Activated CD4-positive, alpha-beta T cell treated with anti-CD3 and anti-CD28 coated beads, Interleukin-2, Interleukin-4, amounts not matched to agents 100 ng/mL and 50 ng/mL, durations not matched to agents 16 hours and 8 hours (primary cell): ENCODE measurements around the gene DNAH3.
"Not testable (repeated sequence)": the region's sequence is repeated elsewhere in the genome, so short reads cannot be mapped to it uniquely, and the experiment has no call there.

Source experiments
- DNase-seq: peaks from one replicate; pipeline ENCODE4 v3.0.0-alpha.2; 2020; ENCODE audit warnings: low spot score

DNAH3 gene

DNA sequence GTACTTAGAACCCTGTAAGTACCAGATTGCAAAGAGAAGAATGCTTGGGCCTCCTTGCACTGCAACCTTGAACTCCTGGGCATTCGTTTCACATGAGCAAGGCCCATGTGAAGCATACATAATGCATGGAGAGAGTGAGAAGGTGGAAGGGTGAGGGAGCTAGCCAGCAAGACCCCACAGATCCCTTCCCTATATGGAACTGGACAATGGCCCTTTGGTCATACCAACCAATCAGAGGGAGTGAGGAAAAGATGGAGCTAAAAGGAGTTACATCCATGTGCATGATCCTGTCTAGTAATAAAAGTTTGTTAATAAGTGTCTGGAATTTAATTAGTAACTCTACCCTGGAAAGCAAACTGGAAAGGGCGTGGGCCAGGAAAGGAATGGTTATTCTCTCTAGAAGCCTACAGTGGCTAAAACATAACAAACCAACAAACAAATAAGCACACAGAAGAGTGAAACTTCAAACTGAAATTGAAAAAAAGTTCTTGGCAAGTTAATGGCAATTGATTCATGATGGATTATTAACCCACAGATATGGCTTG, 29.6 kb downstream of the DNAH3 start:
- DNase-seq: no peak

DNA sequence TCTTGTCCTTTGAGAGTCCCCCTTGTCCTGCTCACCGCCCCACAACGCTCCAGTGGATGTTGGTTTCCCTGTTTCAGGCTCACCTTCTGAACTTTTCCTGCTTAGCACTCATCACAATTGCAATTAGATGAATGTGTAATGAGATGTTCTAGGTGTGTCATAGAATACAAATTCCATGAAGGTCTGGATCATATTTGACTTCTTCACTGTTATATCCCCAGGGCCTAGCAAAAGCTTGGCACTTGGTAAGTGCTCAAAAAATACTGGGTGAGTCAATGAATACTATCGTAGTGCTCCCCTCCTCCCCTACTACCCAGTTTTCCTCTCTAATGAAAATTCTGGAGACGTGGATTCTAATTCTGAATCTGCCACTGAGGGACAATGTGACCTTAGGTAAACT, 33.1 kb downstream of the DNAH3 start:
- no peak for DNase-seq

DNA sequence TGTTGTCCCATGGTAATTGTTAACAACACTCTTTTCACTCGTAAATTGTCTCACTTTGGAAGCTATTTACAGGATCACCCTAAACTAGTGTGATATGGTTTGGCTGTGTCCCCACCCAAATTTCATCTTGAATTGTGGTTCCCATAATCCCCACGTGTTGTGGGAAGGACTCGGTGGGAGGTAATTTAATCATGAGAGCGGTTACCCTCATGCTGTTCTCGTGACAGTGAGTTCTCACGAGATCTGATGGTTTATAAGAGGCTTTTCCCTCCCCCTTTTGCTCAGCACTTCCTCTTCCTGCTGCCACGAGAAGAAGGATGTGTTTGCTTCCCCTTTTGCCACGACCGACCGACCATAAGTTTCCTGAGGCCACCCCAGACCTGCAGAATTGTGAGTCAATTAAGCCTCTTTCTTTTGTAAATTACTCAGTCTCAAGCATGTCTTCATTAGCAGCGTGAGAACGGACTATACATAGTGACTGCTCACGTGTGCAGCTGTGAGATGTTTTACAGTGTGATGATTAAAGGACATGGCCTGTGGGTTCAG, 34.4 kb downstream of the DNAH3 start:
- DNase-seq: no peak

DNA sequence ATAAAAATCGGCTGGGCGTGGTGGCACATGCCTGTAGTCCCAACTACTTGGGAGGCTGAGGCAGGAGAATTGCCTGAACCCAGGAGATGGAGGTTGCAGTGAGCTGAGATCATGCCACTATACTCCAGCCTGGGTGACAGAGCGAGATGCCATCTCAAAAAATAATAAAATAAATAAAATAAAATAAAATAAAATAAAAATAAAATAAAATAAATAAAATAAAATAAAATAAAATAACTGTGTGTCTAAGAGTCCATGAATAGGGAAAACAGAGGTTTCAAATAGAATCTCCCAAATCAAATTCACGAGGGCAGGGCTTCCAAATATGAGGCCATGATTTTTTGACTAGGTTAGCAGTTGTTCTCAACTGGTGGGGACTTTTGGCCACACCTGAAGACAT, 35.1 kb downstream of the DNAH3 start:
- DNase-seq: not testable (repeated sequence)

DNA sequence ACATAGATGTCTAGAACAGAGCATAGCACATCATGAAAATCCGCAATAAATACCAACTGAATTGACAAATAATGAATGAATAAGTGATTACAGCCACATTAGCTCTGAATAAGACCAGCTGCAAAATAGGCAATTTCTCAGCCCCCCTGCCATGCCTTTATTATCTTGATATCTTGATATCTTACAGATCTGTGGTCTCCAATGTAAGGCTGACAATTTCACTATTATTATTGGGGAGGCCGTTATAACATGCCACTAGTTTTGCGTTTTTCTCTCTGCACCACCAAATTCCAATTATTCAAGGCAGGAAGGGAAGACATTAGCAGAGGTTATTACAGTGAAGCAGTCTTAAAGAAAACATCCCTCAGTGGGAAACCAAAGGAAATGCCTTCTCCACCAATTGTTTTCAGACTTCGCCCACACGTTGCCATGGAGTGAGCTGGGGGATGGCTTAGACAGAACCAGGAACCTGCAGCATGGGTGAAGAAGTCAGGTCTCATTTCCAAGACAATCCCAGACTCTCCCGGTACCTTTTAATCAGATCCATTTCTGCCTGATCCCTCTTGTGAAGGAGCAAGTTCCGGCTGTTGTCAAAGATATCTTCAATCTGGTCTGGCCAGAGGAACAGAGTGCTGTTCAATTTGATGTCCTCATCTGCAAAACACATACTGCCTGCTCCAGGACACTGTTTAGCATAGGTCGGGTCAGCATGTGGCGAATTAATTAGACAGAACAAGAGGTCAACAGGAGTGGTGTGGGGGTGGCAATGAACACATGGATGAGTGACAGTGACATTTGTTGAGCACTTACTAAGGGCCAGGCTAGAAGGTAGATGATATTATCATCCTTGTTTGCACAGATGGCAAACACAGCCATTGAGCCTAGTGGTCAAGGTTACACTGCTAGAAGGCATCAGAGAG, 46.4 kb downstream of the DNAH3 start:
- no peak for DNase-seq

DNA sequence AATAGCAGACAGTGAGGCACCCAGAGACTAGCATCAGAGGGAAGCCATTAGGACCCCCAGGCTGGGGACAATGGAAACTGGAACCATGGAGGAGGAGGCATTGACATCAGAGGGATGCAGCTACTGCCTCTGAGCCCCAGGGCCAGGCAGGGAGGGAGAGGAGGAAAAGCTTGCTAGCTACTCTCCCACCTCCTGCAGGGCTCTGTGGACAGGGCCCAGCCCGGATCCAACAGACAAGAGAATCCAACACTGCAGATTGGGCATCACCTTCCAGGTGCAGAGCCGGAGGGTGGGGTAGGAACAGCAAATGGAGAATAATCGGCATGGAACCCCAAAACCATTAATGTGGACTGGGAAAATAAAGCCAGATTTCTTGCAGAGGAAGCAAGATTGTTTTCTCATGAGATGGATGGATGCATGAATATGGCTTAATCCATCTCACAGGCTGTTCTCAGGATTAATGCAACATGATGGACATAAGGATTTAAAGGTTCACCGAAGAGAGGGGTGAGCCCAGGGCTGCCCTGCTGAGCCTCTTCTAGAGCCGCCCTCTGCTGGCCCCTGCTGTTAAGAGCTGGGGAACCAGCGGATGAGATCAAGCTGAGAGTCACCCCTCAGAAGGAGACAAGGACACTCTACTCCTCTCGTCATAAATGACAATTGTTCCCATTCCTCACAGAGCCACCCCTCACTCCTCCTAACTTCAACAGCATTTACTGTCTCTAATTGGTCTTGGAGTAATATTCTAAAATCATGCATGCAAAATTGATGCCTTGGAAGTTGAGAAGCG, 48.8 kb downstream of the DNAH3 start:
- no peak for DNase-seq

DNA sequence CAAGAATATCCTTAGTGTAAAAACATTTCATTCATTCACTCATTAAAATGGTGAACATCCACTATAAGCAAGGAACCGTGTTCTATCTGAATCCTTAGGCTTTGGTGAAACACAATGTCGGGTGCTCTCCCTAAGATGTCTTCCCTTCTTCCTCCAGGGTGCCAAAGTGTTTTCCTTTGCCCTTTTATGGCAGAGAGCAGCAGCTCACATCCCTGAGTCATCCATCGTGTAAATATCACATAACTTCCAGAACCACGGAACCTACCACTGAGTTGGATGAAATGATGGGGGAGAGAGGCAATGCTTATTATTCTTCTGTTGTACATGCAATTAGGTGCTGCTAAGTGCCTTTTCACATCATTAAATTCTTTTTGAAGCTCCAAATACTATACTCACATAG, 50.2 kb downstream of the DNAH3 start:
- no peak for DNase-seq

DNA sequence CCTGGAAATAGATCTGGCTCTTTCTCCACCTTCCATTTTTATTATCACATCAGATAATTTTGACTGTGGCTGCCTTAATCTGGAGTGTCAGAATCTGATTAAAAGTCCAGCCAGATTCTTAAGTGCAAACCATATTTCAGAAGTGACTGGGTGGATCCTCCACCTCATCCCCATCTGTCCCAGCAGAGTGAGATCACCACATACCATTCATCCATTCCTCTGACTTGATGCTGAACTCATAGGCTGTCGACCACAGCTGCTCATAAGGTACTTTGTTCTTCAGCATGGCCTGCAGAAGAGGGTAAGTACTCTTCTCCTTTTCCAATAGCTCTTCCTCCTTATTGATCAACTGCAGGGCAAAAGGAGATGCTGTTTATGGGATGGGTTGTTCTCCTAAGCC, 53.5 kb downstream of the DNAH3 start:
- DNase-seq: no peak

DNA sequence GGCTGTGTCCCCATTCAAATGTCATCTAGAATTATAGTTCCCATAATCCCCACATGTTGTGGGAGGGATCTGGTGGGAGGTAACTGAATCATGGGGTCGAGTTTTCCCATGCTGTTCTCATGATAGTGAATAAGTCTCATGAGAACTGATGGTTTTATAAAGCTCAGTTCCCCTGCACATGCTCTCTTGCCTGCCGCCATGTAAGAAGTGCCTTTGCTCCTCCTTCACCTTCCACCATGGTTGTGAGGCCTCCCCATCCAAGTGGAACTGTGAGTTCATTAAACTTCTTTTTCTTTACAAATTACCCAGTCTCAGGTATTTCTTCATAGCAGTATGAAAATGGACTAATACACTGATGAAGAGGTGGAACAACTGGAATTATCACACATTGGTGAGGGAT, 55.9 kb downstream of the DNAH3 start:
- not testable (repeated sequence) for DNase-seq

DNA sequence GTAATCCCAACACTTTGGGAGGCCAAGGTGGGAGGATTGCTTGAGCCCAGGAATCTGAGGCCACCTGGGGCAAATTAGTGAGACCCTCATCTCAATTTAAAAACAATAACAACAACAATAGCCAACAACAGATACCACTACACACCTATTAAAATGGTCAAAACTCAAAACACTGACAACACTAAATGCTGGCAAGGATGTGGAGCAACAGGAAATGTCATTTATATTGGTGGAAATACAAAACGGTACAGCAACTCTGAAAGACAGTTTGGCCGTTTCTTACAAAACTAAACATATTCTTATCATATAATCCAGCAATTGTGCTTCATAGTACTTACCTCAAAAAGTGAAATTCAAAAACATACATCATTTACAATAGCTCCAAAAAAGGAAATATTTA, 57.7 kb downstream of the DNAH3 start:
- no peak for DNase-seq

DNA sequence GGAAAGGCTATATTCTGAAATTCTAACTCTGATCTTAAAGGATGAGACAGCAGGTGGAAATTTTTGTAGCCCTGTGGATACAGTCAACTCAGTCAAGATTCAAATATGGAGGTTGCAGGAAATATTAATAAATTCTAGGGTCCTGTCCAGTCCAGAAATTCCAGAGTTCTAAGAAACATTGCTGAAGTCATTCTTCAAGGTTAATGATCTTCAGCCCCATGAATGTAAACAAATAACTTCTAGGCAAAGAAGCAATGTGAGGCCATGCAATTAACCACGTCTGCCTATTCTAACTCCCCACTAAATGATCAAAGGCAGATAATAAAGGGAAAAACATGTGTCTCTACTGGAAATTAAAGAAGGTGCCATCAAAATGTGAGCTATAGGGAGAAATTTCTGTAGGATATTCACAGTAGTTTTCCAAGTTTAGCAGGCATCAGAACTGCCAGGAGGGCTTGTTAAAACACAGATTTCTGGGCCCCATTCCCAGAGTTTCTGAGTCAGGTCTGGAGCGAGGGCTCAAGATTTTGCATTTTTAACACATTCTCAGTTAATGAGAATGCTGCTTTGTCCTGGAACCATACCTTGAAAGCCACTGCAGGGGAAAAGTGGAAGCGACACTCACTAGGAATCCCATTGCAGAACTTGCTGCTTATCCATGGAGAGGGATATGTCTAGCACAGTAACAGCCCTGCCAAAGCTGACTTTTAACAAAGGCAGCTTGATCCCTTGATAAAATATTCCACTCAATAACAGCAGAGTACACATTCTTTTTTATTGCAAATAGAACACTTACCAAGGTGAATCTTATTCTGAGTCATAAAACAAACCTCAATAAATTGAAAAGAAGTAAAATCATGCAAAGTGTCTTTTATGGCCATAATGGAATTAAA, 61.8 kb downstream of the DNAH3 start:
- DNase-seq: no peak

DNA sequence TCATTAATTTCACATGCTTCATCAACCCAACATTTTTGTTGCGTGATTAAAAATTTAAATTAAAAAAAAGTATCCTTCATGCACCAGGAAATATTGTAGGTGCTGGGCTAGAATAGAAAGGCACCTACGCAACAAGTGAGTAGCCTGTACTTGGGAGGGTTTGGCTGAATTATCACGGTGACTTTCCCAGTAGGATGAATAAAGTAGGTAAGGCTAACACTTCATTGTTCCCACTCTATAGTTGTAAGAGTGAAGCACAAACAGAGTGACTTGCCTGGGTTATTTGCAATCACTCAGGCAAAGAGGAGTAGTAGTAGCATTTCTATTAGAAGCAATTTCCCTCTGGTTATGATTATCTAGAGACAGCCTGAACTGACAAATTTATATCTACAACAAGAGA, 62.5 kb downstream of the DNAH3 start:
- no peak for DNase-seq

DNA sequence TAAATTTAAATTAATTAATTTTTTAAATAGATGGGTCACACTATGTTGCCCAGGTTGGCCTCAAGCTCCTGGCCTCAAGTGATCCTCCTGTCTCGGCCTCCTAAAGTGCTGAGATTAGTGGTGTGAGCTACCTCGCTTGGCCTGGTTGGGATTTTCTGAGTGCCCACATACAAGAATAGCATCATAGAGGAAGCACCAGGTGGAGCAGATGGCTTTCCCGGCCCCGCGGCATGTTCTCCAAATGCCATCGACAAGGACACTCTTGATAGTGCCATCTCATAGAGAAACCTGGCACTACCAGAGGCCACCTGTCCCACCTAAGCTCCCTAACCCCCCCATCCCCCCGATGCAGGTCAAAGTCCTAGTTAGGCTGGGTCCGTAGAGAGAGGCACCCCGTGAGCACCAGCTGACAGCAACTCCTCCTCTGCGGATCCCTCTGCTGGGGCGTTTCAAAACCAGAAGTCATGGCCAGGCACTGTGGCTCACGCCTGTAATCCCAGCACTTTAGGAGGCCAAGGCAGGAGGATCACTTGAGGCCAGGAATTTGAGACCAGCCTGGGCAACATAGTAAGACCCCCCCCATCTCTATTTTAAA, 65.9 kb downstream of the DNAH3 start:
- DNase-seq: no peak

DNA sequence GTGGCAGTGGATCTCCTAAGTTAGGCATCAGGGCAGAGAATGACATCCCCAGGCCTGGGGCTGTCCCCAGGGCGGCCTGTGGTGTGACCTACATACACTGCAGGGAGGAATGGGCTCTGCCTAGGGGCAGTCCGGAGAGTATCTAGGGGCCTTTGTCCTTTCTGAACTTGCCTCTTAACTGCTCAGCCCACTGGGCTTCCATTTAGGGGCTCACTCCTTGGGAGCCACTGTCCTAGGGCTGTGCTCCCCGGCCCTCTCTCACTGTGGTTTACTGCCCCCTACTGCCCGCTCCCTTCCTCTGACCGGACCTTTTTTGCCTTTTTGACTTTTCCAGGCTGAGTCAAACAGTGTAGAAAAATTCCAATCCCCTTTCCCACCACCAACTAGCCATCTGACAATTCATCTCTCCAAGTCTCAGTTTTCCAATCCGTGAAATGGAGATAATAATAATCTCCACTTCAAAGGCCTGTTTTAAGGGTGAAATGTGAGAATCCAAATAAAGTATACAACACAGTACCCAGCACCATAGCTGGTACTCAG, 66.8 kb downstream of the DNAH3 start:
- DNase-seq: peak; percentile 39

DNA sequence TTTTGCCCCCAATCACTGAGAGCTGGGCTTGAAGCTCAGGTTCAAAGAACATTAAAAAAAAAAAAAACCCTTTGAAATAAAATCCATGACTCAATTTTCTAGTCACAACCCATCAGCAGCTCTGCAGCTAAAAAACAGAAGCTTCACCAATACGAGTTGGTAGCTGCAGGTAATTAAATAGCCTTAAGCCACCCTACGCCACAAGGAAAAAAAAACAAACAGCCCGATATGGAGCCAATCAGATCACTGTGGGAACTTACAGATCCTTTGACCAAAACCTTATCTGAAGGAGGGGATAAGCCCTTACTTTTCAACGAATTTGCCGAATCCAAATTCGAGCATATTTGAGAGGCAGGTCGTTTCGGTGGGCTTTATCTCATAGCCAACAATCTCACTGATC, 69.3 kb downstream of the DNAH3 start:
- DNase-seq: no peak

DNA sequence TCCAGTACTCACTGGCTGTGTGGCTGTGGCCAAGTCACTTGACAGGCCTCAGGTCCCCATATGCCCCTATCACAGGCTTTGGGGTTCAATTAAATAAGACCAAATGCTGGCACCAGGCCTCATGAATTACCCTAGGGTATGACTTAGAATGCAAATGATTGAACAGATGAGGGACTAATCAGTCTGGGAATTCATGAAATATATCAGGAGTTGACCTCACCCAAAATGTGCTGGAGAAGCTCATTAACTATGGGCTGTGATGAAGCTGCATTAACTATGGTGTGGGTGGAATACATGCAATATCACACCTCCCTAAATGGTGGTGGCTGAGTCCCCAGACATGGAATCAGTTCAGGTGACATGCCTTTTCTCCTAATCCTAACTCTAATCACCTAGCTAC, 72.1 kb downstream of the DNAH3 start:
- no peak for DNase-seq

DNA sequence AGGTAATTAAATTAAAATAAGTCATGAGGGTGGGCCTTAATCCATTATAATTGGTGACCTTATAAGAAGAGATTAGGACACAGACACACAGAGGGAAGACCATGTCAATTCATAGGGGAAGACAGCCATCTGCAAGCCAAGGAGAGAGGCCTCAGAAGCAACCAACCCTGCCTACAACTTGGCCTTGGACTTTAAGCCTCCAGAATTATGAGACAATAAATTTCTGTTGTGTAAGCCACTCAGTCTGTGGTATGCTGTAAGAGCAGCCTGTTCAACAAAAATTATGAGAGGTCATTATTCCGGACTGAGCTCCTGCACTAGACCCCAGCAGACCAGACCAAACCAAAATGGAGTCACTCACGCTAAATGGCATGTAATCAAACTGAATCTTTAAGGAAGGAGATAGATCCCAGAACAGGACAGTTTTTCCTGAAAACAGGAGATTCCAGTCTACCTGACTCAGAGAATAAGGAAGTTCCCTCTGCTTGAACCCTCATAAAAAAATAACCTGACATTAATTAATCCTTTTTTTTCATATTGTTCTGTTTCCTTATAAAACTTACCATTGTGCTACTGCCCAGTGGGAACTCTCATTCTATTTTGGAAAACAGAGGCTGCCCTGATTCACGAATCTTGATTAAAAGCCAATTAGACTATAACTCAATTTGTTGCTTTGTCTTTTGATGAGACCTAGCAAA, 74.3 kb downstream of the DNAH3 start:
- no peak for DNase-seq

DNA sequence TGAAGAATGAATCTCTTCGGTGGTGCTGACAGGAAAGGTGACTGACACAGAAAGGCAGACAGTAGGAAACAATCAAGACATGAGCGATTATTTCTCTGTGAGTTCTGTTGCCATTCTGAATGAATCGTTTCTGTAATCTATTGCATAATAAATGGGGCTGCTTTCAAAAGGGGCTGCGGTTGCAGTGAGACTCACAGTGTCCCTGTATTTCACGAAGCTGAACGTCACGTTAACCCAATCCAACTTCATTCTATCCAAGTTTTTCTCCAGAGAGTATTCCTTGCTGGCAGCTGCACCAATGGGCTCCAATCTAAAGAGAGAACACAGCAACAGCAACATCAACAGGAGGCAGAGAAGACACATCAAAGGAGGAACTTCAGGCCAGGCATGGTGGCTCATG, 75.4 kb downstream of the DNAH3 start:
- no peak for DNase-seq

DNA sequence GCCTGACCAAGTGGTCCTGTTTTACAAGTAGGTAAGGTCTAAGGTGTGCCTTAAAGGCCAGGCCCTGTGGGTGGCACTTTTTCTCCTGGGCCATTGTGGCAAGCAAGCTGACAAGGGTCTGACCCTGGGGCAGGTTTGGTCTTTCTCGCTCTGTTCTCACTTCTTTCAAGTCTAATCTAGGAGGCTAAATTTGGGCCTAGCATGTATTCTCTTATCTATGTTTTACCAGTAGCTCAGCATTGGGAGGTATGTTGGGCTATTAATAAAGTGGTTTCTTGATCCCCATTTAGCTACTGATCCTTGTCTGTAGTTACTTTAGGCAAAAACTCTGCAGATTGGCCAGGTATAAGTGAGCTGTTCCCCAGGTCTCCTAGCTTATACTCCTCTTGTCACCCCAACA, 77.7 kb downstream of the DNAH3 start:
- no peak for DNase-seq

DNA sequence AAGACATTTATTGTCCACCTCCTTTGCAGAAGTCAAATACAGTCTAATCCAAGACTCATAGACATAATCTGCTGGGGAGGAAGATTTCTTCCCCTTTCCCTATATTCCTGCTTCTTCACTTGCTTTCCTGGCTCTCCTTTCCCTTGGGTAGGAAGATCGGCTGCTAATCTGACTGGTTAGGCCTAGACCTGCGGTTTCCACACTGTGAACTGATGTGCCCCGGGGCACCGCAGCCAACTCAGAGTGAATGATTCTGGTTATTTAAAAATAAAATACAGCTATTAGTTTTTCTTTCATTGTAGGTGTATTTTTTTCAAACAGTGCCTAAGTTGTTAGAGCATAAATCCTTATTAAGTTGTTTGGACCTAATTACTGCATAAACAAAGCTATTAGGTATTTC, 78.9 kb downstream of the DNAH3 start:
- no peak for DNase-seq
